HG03196 (cell line): Measurements from ENCODE around the gene DNAJC17.

Experiments used
- ATAC-seq: cut with Tn5 transposase; IDR thresholded peaks from one replicate; pipeline ENCODE4 v1.9.1; 2021; ENCODE audit not compliant: unreplicated experiment

The DNAJC17 gene

DNA sequence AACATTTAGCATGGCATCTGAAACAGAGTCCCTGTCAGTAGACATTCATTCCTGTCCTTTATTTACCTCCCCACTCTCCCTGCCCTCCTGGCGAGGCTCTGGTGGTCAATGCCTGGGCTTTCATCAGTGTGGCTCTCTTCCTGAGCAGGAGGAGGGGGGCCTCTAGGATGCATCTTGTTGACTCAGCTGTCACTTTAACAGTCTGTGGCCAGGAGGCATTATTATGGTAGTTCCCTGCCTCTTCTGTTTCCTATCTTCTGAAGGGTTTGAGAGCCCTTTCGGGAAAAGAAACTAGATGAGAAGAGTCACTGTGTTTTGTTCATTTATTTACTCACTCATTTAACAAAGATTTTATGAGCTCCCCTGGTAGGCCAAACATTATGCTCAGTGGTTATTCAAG is 23.6 kb upstream of the DNAJC17 start:
- no peak for ATAC-seq

DNA sequence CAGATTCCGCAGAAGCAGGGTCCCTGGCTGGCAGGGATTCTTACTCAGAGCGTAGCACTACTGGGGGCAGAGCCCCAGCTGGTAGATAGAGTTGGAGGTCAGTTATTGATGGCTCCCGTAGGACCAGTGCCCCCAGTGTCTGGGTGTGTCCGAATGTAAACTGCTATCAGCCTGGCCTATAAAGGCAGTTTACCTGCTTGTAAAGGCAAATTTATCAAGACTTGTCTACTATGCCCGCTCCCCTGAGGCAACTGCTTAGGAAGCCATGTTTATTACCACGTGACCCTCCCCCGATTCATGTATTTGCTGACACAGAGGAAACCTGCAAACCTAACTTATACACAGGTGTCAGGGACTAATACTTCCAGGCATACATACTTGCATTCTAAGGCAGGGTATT is 21.8 kb upstream of the DNAJC17 start:
- ATAC-seq: no peak

DNA sequence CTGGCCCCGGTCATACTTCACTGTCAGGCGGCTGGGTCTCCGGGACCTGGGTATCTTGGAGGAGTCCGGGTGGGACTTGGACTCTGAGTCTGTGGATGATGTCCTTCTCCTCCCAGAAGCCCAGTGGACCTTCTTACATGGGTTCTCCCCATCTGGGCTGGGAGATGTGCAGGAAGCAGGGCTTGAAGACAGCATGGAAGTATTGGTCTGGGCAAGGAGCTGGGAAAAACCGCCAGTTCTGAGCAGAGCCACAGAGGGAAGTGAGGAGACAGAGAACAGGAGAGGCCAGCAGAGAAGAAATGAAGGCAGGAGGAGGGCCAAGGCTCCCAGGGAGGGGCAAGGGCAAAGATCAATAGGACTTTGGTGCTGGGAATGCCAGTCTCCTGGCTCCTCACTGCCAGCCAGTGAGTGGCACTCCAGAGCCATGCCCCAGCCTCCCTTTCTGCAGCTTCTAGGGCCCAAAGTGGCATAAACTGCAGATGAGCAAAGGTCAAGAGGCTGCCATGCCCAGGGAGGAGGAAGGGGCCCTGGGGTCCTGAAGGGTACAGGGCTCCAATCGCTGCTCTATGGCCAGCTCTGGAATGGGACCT is 21.3 kb upstream of the DNAJC17 start, which contains the start of gene PPP1R14D:
Gene PPP1R14D, minus strand, starts transcription at position 262 of the 590 bp plus-strand sequence. Its CDS starts 67 bp downstream, at position 195.
- no peak for ATAC-seq

DNA sequence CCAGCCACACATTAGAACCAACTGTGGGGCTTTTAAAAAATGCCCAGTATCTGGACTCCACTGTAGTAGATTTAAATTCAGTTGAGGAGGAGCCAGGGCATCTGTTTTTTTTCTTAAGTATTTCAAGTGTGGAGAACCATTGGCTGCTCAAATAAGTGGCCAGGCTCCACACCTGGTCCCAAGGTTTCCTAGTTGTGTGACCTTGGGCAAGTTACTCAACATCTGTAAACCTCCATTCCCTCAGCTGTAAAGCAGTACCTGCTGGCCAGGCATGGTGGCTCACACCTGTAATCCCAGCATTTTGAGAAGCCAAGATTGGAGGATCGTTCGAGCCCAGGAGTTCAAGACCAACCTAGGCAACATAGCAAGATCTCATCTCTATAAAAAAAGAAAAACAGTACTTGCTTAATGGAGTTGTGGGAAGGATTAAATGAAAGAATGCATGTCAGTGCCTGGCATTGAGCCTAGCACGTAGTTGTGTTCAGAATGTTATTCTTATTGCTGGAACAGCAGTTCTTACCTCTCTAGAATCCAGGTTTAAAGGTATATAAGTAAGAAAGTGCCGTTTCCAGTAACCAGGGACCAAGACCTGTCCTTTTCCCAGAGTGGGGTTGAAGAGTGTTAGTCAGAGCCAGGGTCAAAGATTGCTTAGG is 19.3 kb upstream of the DNAJC17 start:
- no peak for ATAC-seq

DNA sequence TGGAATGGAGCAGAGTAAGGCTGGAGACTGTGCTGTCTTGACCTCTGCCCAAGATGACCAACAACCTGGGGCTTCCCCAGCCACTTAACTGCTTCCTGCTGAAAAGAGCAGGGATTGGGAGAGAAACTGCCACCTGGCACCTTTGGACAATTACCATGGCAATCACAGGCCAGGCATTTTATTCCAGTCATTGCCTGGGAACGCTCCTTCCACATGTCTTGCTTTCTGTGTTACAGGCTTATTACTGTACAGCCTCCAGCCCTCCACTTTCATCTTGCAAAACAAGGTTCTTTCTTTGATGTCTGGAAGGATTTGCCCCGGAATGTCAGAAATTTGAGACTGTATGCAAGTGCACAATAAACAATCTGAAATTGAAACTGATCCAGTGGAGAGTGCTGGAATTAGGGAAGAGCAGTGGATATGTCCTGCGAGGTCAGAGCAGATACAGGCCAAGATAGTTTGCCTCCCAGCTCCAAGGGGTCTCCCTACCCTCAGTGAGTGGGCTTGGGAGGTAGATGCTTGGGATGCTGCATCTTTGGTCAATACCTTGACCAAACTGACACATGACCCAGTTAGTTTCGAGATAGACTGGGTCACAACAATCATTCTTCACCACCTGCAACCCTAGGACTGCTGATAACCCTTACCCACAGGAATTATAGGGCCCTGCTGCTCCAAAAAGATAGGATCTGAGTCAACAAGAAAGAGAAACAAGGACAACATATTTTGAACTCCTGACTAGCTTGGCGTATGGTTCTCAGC is 18.6 kb upstream of the DNAJC17 start:
- ATAC-seq: no peak

DNA sequence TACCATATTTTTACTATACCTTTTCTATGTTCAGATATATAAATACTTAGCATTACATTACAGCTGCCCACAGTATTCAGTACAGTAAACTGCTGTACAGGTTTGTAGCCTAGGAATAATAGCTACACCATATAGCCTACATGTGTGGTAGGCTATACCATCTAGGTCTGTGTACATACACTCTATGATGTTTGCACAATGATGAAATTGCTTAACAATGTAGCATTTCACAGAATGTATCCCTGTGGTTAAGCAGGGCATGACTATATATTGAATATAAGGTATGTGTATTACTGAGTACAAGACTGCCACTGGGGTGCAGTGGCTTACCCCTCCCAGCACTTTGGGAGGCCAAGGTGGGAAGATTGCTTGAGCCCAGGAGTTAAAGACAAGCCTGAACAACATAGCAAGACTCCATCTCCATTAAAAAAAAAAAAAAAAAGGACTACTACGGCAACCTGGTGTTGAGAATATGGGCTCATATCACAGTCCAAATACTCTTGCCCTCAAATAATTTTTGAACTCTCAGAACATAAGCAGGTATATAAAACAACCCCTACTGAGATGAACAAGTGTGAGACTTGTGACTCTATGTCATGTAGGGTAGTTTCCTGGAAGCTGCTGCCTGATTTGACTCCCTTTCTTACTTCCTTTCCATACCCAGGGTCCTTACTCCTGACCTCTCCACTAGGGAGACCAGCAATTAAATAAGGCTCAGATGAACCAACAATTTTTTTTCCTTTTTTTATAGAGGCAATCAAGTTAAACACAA is 16.5 kb upstream of the DNAJC17 start:
- no peak for ATAC-seq

DNA sequence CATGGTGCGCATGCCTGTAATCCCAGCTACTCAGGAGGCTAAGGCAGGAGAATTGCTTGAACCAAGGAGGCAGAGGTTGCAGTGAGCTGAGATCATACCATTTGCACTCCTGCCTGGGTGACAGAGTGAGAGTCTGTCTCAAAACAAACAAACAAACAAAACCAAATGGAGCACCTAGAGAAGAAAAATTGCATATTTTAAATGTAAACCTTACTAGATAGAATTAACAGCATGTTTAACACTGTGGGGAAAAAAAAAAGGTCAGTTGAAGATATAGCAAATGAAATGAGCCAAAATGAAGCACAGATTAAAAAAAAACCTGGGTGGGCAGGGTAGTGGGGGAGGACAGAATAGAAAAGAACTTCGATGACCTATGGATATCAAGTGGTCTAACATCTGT is 13.9 kb upstream of the DNAJC17 start:
- ATAC-seq: no peak

DNA sequence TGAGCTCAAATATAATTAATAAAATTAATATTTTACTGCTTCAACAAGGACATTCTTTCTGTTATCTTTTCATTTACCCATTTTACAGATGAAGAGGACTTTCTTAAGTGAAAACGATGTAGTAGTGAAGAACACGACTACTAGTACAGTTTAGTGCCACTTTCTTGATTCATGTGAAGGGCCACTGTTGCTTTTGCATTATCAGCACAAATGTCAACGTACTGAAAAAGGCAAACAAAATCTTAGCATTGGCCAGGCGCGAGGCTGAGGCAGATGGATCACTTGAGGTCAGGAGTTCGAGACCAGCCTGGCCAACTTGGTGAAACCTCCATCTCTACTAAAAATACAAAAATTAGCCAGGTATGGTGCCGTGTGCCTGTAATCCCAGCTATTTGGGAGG is 11.8 kb upstream of the DNAJC17 start:
- ATAC-seq: no peak

DNA sequence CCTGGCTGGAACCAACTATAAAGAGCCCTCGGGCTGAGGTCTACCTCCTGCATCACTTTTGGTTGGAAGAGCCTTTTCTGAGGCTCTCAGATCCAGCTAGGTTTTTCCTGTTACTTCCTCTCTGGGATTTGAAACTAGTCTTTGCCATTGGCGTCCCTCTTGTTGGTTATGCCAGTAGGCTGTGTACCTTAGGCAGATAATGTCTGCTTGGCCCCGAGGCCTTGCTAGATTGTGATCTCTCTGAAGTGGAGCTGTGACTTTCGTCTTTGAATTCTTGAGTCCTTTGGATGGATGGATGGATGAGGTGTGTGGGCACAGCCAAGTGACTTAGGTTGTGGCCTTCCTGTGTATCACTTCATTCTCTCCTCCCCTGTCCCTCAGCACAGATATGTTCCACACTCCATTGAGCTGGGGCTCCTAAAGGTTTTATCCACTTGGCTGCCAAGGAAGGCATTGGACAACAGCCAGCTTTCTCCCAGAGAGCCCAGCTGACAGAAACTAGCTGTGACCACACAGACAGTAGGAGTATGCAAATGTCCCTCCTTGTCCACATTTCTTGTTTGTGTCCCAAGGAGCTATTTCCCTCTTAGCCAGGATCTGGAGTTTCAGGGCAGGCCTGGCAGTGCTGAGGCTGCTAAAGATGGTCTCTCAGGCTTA is 7.9 kb upstream of the DNAJC17 start:
- ATAC-seq: no peak

DNA sequence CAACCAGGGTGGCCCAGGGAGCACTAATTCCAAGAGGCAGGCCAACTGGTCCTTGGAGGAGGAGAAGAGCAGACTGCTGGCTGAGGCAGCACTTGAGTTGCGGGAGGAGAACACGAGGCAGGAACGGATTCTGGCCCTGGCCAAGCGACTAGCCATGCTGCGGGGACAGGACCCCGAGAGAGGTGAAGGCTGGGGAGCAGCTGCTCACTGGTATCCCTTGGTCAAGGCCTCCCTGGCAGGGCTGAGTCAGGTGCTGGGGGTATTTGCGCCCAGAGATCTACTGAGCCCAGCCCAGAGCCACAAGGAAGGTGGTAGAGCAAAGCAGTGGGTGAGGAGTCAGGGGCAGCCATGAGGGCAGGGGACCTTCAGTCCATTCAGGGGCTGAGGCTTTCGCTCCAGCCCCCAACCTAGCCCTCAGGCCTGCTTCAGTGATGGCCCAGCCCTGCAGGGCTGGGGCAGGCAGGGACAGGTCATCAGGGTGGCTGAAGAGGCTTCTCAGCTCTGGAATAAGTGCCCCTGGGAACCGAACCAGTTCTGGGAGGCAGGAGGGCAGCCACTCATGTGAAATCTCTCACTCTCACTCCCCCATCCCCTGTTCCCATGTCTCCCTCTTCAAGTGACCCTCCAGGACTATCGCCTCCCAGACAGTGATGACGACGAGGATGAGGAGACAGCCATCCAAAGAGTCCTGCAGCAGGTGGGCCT is 5.6 kb upstream of the DNAJC17 start:
- no peak for ATAC-seq

DNA sequence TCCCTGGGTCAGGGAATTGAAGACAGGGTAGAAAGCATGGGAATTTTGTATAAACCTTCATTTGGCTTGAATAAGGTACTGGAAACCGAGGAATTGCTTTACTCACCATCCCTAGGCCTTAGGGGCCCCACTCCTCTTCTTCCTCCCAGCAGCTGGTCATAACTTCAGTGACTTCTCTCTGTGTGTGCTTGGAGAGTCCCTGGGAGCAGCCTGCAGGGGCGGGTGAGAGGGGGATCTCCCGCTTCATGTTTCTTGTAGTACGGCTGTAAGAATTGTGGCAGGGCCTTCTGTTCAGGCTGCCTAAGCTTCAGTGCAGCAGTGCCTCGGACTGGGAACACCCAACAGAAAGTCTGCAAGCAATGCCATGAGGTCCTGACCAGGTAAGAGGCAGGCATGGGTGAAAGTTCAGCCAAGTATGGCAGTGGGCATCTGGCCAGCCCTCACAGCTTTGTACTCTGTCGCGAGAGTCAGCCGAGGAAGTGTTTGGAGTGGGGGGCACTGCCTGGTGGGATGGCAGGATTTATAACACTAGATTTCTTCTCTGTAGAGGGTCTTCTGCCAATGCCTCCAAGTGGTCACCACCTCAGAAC is 1.7 kb upstream of the DNAJC17 start:
- ATAC-seq: no peak

DNA sequence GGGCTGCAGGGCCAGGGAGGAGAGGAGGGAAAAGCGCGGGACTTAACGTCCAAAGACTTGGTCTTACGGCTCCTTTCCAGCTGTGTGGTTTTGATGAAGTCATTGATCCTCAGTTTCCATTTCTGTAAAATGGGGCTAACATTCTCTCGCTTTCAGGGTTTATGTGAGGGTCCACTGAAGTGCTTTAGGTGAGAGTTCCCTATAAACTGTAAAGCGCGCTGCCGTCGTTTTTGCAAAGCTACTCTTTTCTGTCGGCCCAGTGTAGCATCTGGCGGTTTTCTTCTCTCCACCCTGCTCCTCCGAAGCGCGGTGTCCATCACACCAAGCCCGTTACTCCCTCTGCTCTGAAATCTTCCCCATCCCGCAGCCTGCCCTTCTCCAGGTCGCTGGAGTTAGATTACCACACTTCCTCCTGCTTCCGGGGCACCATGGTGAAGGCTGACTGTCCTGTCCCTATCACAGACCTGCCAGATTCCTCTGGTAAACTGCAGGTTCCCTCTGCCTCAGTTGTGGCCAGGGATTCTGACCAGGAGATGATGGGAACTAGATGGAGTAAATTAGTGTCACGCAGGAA is 702 bp upstream of the DNAJC17 start:
- ATAC-seq: no peak

DNA sequence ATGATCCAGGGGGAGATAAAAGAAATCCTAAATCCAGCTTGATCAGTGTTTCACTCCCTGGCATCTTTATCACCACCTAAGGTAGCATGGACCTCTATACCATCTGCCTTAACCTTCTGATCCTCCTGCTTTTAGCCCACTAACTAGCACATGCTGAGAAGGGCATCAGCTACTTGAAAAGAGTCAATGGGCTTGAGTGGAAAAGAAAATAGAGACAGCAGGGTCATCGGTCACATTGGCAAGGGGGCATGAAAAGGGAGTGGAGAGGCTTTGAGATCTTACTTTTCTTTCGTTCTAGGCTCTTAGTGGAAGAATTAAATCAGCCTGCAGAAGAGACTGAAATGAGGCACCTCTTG is 623 bp downstream of the DNAJC17 start:
- ATAC-seq: no peak

DNA sequence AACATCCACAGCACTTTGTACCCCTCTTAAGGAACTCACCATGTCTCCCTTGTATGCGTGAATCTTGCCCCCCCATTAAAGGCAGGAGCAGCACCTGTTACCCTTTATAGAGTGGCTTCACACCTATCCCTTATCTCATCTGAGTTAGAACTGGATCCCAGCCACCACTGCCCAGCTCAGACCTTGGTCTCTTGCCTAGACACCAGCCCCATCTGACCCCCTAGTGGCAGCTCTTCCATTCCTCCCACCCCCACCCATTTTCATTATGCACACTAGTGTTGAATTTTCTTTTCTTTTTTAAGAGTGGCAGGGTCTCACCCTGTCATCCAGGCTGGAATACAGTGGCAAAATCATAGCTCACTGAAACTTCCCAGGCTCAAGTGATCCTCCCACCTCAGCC is 3.6 kb downstream of the DNAJC17 start:
- ATAC-seq: no peak

DNA sequence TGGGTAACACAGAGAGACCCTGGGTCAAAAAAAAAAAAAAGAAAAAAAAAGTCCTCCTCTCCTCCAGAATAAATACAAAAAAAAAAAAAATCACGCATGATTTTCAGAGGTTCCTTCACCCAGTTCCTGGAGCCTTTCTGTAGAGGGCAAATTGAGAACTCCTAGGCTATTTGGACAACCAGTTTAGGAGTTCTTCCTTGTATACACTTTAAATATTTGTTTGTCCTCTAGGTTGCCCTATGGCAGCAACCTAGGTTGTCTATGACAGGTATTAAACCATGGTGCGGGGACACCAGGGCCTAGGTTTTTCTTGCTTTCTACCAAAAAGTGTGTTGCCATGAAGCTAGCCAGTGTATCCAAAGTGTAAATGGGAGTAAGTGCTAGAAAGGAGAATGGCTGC is 4.2 kb downstream of the DNAJC17 start:
- no peak for ATAC-seq

DNA sequence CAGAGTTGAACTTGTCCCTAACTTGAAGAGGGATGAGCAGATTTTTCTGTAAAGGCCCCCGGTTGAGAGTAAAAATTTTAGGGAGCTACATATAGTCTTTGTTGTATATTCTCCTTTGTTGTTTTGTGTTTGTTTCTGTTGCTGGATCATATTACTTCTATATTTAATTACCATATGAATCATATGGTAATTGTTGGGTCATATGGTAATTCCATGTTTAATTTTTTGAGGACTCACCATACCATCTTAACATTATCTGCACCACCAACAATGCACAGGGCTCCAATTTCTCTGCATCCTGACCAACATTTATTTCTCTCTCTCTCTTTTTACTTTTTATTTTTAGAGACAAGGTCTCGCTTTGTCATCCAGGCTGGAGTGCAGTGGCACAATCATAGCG is 7.8 kb downstream of the DNAJC17 start:
- no peak for ATAC-seq

DNA sequence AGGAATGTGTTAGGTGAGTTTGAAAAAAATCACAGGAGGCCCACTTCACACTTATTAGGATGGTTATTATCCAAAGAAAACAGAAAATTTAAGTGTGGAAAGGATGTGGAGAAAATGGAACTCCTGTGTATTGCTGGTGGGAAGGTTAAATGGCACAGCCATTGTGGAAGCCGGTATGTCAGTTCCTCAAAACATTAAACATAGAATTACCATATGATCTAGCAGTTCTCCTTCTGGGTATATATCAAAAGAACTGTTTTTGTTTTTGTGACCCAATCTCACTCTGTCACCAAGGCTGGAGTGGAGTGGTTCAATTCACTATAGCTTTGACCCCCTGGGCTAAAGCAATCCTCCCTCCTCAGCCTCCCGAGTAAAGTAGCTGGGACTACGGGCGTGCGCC is 10.8 kb downstream of the DNAJC17 start:
- no peak for ATAC-seq

DNA sequence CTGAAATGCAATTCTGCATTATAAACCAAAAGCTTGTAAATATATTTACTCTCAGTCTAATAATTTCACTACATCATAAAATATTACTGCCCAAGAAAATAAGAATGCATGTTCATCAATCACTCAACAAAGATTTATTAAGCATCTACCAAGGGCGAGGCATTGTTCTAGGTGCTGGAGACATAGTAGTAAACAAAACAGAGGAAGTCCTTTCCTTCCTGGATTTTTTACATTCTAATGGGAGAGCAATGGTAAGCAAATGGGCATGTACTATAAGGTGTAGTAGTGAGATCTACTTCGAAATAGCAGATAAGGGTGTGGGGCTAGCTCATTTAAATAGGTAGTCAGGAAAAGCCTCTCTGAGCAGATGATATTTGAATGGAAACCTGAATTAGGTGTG is 11.2 kb downstream of the DNAJC17 start:
- ATAC-seq: no peak

DNA sequence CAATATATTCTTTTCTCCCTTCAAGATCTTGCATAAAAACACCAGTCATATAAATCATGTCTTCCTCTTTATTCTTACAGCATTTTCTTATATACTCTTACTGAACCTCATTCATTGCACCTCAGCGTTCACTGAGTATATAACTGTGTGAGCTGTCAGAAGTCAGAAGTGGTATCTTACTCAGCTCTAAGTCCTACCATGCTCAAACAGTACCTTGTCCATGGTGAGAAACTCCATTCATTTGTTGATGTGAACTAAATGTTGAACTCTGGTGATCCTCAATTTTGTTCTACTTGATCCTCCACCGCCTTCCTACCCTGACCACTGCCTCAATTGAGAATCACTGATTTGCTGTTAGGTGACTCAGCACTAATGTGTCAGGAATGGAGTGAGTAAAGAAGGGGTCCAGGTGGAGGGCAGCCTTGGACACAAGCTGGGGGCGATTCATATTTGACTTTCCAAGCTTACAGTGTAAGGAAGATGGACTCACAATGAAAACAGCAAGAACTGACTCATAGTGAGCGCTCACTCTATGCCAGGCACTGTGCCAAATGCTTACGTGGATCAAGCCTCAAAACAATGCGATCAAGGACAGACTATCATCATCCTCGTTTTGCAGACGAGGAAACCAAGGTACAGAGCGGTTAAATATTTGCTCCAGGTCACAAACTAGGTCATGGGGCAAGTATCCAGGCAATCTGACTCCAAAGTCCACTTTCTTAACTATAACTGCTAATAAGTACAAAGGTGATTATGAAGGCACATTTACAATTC is 13.9 kb downstream of the DNAJC17 start:
- ATAC-seq: no peak
